BLaER1 (cell line): Measurements from ENCODE around the gene PTPRD.
A peak's percentile ranks its signal among the peaks of the same experiment; 100 is the strongest.

Experiments
- H3K27ac ChIP-seq: shearing (Covaris generic); formaldehyde crosslinking; 2 replicates; pipeline ENCODE4 v1.8.1; 2022
- H3K27me3 ChIP-seq: shearing (Covaris generic); formaldehyde crosslinking; 2 replicates; pipeline ENCODE4 v1.8.1; 2022
- H3K36me3 ChIP-seq: shearing (Covaris generic); formaldehyde crosslinking; 2 replicates; pipeline ENCODE4 v1.8.1; 2022
- H3K4me1 ChIP-seq: shearing (Covaris generic); formaldehyde crosslinking; 2 replicates; pipeline ENCODE4 v1.8.1; 2022
- H3K4me2 ChIP-seq: shearing (Covaris generic); formaldehyde crosslinking; 2 replicates; pipeline ENCODE4 v1.8.1; 2022
- H3K4me3 ChIP-seq: shearing (Covaris generic); formaldehyde crosslinking; 2 replicates; pipeline ENCODE4 v1.8.1; 2022
- H3K9ac ChIP-seq: shearing (Covaris generic); formaldehyde crosslinking; 2 replicates; pipeline ENCODE4 v1.8.1; 2022
- H3K9me3 ChIP-seq: shearing (Covaris generic); formaldehyde crosslinking; 2 replicates; pipeline ENCODE4 v1.8.1; 2022
- H4K20me1 ChIP-seq: shearing (Covaris generic); formaldehyde crosslinking; 2 replicates; pipeline ENCODE4 v1.8.1; 2022
- Cebpa-rat ChIP-seq: shearing (Covaris generic); IDR thresholded peaks from 2 replicates; pipeline ENCODE4 v1.8.1; 2022

Gene PTPRD

DNA sequence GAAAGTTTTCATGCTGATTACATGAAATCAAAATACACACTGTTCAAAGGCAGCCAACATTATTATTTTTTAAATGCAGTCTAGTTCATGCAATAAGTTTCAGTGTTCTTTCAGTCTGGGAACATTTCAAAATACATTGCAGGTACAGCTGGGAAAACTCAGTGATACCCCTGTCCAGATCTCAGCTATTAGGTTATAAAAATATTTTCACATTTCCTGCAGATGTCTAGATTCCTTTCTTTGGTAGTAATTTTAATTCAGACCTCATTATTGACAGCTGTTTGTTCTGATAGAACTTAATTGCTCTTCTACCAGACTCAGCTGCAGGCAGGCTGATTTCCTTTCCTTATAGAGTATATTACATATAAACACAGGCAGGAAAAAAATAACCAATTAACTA, 2256.4 kb downstream of the PTPRD start:
- TF ChIP-seq Cebpa-rat = no peak
- no peaks in the 10 kb centered on the region for H3K4me1 ChIP-seq
- no peak overlapping the region for H3K4me3 ChIP-seq
- no peak overlapping the region for H3K9ac ChIP-seq
- H3K9me3 ChIP-seq = no peaks in the 10 kb centered on the region
- H3K27me3 ChIP-seq = no peaks in the 10 kb centered on the region
- no peaks in the 10 kb centered on the region for H3K36me3 ChIP-seq
- H3K4me2 ChIP-seq = no peak overlapping the region
- H3K27ac ChIP-seq = no peak overlapping the region
- H4K20me1 ChIP-seq = no peaks in the 10 kb centered on the region

DNA sequence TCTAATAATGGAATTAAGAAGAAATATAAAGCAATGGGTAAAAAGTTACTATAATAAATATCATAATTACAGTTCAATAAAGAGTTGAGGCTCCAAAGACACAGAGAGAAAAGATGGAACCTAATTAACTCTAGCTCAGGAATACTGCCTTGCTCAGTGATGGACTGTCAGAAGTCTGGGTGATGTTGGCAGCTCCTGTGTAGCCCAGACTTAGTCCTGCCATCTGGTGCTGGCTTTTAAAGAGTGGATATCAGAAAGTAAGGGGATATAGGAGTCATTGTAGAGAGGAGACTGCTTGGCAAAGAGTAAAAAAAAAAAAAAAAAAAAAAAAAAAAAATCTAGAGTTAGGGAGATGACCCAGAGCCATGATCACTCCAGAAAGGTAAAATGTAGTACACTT, 2261.4 kb downstream of the PTPRD start:
- no peak overlapping the region for H3K4me2 ChIP-seq
- peaks cover 8% of the 10 kb centered on the region for H3K4me1 ChIP-seq
- no peak overlapping the region for H3K4me3 ChIP-seq
- H3K27me3 ChIP-seq = no peaks in the 10 kb centered on the region
- H4K20me1 ChIP-seq = no peaks in the 10 kb centered on the region
- H3K36me3 ChIP-seq = no peaks in the 10 kb centered on the region
- no peak for TF ChIP-seq Cebpa-rat
- H3K9me3 ChIP-seq = no peaks in the 10 kb centered on the region
- no peak overlapping the region for H3K9ac ChIP-seq
- no peak overlapping the region for H3K27ac ChIP-seq

DNA sequence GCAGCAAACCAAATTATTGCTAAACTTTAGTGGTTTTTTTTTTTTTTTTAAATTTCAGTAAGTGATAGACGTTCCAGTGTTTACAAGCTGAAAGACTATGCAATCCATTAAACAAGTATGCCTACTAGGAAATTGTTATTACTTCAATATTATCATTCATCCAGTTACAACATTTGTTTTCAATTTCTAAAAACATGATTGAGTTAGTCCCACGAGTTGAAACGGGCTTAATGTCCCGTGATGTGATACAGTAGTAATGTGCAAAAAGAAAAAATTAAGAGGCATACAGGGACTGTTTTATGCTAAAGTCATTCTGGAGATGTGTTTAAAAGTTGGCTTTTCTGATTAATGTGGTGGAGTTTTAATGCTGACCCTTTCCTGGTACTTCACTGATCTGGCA, 2262.9 kb downstream of the PTPRD start:
- H3K9ac ChIP-seq = no peak overlapping the region
- H3K4me1 ChIP-seq = peaks cover 16% of the 10 kb centered on the region
- H3K27ac ChIP-seq = no peak overlapping the region
- H3K27me3 ChIP-seq = no peaks in the 10 kb centered on the region
- no peaks in the 10 kb centered on the region for H3K9me3 ChIP-seq
- no peak overlapping the region for H3K4me2 ChIP-seq
- H4K20me1 ChIP-seq = no peaks in the 10 kb centered on the region
- no peak for TF ChIP-seq Cebpa-rat
- no peaks in the 10 kb centered on the region for H3K36me3 ChIP-seq
- no peak overlapping the region for H3K4me3 ChIP-seq

DNA sequence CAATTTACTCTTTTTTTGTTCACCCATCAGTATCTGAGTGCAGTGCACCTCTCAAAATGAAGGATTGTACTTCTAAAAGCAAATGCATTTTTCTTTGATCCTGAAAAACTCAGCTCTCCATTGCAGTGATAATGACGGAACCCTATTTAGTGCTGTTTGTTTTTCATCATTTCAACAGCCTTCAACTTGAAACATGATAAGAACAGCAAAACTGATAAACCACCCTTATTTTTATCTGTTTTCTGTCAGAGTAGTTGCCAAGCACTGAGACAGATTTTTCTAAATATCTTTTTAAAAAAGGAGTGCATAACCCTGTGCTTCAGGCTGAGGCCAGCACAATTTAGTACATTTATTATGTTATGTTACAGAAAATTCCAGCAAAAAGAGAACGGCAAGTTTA, 2263.4 kb downstream of the PTPRD start:
- Histone ChIP-seq H3K4me1 (peaks cover 16% of the 10 kb centered on the region), H3K27ac (no peak overlapping the region)

DNA sequence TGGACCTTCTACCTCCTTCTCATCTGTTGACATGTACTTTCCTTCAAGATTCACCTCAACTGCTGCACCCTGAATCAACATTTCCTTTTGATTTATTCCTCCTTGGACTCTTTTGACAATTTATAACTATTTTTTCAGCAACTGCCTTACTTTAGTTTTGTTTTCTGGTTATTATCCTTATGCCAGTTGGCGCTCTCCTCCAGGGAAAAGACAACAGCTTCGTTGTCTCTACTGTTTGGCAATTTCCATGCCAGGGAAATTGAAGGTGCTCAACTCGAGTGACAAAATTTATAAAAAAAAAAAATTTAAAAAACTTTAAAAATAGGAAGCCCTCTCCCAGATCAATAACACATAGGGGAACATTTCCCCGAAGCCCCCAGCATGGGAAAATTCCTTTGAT, 2264.0 kb downstream of the PTPRD start:
- TF ChIP-seq Cebpa-rat = no peak
- no peak overlapping the region for H3K27ac ChIP-seq
- no peak overlapping the region for H3K4me3 ChIP-seq
- no peak overlapping the region for H3K4me2 ChIP-seq
- H3K27me3 ChIP-seq = no peaks in the 10 kb centered on the region
- no peak overlapping the region for H3K9ac ChIP-seq
- H3K9me3 ChIP-seq = no peaks in the 10 kb centered on the region
- peaks cover 16% of the 10 kb centered on the region for H3K4me1 ChIP-seq
- no peaks in the 10 kb centered on the region for H3K36me3 ChIP-seq
- no peaks in the 10 kb centered on the region for H4K20me1 ChIP-seq

More for the DNA sequence above, 2263.4 kb downstream of the PTPRD start:
- H3K9me3 ChIP-seq = no peaks in the 10 kb centered on the region
- no peak overlapping the region for H3K4me2 ChIP-seq
- H3K27me3 ChIP-seq = no peaks in the 10 kb centered on the region
- H3K4me3 ChIP-seq = no peak overlapping the region
- no peaks in the 10 kb centered on the region for H3K36me3 ChIP-seq
- no peak overlapping the region for H3K9ac ChIP-seq
- no peak for TF ChIP-seq Cebpa-rat
- H4K20me1 ChIP-seq = no peaks in the 10 kb centered on the region

DNA sequence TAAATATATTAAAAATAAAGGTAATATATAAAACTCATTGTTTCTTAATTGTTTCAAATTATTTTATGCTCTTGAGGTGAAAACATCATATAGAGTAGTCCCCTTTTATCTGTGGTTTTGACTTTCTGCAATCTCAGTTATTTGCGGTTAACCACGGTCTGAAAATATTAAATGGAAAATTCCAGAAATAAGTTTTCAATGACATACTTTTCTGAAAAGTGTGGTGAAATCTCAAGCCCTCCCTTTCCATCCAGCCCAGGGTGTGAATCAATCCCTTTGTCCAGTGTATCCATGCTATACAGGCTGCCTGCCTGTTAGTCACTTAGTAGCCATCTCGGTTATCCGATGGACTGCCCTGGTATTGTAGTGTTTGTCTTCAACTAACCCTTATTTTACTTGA, 2266.5 kb downstream of the PTPRD start:
- Histone ChIP-seq H3K4me1 (peaks cover 16% of the 10 kb centered on the region), H4K20me1 (no peaks in the 10 kb centered on the region), H3K9ac (no peak overlapping the region), H3K4me3 (no peak overlapping the region), H3K36me3 (no peaks in the 10 kb centered on the region), H3K4me2 (peak overlapping the region; percentile 32; the same call in 1 of the 2 replicates), H3K27me3 (no peaks in the 10 kb centered on the region), H3K9me3 (no peaks in the 10 kb centered on the region), H3K27ac (no peak overlapping the region)
- TF ChIP-seq Cebpa-rat = no peak

DNA sequence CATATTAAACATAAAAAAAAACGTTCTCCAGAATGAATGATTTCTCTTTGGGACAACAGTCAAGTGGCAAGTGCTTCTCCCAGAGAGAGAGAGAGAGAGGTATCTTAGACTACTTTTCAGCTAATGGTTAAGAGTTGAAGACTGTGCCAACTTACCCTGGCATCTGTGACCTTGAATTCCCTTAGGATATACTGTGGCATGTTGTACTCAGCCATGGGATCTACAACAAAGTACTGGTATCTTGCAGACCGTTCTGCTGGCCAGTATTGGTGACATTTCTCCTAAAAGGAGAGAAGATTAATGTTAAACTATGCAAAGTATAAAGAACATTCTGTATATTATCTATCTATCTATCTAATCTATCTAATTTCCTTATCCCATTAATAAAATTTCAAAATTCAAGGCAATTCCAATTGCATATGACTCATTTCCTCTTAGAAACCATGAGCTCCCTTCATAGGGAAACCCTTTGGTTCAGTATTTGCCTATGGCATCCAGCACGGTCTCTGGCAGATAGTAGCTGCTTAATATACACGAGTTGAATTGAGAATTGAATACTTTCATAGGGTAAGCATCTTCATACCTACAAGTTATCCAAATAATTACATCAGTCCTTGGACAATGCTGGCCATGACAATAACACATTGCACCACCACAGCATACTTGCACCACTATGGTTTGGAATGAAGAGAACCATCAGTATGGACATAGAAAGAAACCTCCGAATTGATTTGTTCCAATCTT, 2273.9 kb downstream of the PTPRD start:
- Histone ChIP-seq H3K4me2 (no peak overlapping the region), H3K9me3 (no peaks in the 10 kb centered on the region), H3K9ac (no peak overlapping the region), H3K4me3 (no peak overlapping the region), H3K36me3 (no peaks in the 10 kb centered on the region; the same call in 1 of the 2 replicates), H3K4me1 (peaks cover 2% of the 10 kb centered on the region; the same call in 1 of the 2 replicates), H3K27me3 (no peaks in the 10 kb centered on the region), H3K27ac (no peak overlapping the region), H4K20me1 (no peaks in the 10 kb centered on the region)
- TF ChIP-seq Cebpa-rat = no peak

DNA sequence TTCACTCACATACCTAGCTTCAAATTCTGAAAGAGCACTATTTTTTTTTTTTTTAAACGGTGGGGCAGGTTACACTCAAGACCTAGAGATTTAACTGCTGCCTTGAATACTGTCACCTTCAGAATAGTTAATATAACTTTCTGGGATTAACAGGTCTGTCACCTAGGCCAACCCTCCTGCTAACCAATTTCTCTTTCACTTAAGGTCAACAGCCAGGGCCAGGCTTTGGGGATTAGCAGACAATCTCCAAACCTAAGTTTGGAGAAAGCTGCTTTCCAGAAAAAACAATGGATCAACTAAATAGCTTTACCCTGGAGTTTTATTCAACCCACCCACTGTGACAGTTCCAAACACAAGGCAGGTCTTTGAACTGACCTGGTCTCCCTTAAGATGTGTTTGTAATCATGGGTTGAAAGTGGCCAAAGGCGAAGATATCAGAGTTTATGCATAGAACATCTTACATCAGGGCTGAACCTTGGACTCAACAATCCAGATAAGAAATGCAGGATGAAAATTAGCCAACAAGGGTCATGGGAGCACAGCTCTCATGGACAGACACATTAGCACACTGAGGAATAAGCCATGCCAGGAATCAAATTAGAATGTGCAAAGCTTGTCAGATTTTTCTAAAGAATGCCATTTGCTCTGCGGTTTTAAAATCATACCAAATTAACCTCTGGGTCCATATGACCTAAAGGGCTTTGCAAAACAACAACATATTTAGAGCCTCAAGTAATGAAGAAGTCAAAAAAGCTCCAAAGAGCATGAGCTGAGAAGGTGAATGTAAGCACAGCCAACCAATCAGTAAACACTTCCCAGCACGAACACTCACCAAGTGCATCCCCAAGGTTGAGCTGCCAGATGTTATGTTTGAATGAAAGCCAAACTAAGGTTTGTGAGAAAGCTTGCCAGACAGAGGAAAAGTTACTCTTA, 2274.7 kb downstream of the PTPRD start:
- Histone ChIP-seq H3K27ac (no peak overlapping the region), H3K4me1 (peaks cover 9% of the 10 kb centered on the region; the same call in 1 of the 2 replicates), H3K36me3 (no peaks in the 10 kb centered on the region; the same call in 1 of the 2 replicates), H3K4me3 (no peak overlapping the region), H3K4me2 (no peak overlapping the region), H3K9ac (no peak overlapping the region), H3K9me3 (no peaks in the 10 kb centered on the region; the same call in 1 of the 2 replicates), H3K27me3 (no peaks in the 10 kb centered on the region), H4K20me1 (no peaks in the 10 kb centered on the region)
- no peak for TF ChIP-seq Cebpa-rat

DNA sequence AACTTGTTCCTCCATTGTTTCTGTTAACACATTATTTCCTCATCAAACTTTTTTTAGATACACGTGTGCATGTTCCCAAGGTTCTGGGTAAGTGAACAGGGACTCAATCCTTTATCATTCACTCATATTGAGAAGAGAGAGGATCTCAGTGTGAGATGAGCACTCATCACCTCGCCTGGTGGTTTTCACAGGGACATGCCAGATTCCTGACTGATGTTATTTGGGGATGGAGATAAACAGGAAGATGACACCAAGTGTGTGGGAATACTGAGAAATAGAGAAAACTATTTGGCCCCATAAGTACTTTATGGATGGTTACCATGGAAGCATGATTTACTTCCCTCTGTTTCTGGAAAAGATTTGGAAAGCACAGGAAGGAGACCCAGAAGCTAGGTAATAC, 2279.9 kb downstream of the PTPRD start:
- no peak overlapping the region for H3K4me3 ChIP-seq
- no peak overlapping the region for H3K4me2 ChIP-seq
- H3K36me3 ChIP-seq = peaks cover 12% of the 10 kb centered on the region
- H4K20me1 ChIP-seq = no peaks in the 10 kb centered on the region
- H3K4me1 ChIP-seq = peaks cover 15% of the 10 kb centered on the region; the same call in 1 of the 2 replicates
- H3K27ac ChIP-seq = no peak overlapping the region
- no peak for TF ChIP-seq Cebpa-rat
- peaks cover 15% of the 10 kb centered on the region for H3K9me3 ChIP-seq
- no peak overlapping the region for H3K9ac ChIP-seq
- no peaks in the 10 kb centered on the region for H3K27me3 ChIP-seq

DNA sequence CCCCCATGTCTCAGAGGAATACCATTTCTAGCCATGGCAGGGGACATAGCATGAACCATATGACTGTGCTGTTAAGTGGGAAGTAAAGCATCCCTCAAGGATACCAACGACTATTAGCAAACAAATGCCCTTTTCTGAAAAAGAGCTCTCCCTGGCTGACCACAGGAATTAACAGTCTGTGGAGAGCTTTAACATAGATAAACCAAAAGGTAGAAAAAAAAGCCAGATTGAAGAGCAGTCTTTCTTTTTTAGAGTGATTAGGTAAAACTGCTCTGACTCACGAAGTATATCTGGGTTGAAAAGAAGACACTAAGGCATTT, 2280.5 kb downstream of the PTPRD start:
- Histone ChIP-seq H3K9ac (no peak overlapping the region), H3K27me3 (no peaks in the 10 kb centered on the region), H3K36me3 (peaks cover 12% of the 10 kb centered on the region), H3K27ac (no peak overlapping the region), H3K4me1 (peaks cover 15% of the 10 kb centered on the region; the same call in 1 of the 2 replicates), H3K9me3 (peaks cover 15% of the 10 kb centered on the region), H3K4me3 (no peak overlapping the region), H3K4me2 (no peak overlapping the region), H4K20me1 (no peaks in the 10 kb centered on the region)
- no peak for TF ChIP-seq Cebpa-rat
